Measurements from ENCODE around the gene CHAC1.

DNA sequence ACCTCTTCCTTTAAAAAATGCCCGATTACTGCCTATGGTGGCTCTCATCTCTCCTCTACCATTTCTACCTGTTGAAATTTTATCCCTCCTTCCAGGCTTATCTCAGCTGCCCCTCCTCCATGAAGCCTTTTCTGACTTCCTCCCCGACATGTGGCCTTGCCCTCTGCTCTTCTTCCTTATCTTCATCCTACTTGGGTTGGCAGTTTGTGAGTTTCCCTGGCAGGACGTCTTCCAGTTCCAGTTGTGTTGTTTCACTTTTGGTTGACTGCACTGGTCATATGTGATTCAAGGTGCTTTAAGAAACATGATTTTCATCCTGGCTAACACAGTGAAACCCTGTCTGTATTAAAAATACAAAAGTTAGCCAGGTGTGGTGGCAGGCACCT lies 19.8 kb upstream of the CHAC1 start:
- TF ChIP-seq GFI1 (CRISPR knock-in tag; IDR thresholded peaks at IDR 0.05; ENCODE audit: borderline replicate concordance) (no peak), RAD21 (CRISPR knock-in tag; IDR thresholded peaks at IDR 0.05) (no peak), ATF7-NPFF (CRISPR knock-in tag; IDR thresholded peaks at IDR 0.05; ENCODE audit: low read depth) (no peak), RORA (CRISPR knock-in tag; IDR thresholded peaks at IDR 0.05) (no peak)
- TF ChIP-seq, protein P1, sequence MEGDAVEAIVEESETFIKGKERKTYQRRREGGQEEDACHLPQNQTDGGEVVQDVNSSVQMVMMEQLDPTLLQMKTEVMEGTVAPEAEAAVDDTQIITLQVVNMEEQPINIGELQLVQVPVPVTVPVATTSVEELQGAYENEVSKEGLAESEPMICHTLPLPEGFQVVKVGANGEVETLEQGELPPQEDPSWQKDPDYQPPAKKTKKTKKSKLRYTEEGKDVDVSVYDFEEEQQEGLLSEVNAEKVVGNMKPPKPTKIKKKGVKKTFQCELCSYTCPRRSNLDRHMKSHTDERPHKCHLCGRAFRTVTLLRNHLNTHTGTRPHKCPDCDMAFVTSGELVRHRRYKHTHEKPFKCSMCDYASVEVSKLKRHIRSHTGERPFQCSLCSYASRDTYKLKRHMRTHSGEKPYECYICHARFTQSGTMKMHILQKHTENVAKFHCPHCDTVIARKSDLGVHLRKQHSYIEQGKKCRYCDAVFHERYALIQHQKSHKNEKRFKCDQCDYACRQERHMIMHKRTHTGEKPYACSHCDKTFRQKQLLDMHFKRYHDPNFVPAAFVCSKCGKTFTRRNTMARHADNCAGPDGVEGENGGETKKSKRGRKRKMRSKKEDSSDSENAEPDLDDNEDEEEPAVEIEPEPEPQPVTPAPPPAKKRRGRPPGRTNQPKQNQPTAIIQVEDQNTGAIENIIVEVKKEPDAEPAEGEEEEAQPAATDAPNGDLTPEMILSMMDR (CRISPR knock-in tag; IDR thresholded peaks at IDR 0.05) = no peak
- TF ChIP-seq, protein P2, sequence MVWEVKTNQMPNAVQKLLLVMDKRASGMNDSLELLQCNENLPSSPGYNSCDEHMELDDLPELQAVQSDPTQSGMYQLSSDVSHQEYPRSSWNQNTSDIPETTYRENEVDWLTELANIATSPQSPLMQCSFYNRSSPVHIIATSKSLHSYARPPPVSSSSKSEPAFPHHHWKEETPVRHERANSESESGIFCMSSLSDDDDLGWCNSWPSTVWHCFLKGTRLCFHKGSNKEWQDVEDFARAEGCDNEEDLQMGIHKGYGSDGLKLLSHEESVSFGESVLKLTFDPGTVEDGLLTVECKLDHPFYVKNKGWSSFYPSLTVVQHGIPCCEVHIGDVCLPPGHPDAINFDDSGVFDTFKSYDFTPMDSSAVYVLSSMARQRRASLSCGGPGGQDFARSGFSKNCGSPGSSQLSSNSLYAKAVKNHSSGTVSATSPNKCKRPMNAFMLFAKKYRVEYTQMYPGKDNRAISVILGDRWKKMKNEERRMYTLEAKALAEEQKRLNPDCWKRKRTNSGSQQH (CRISPR knock-in tag; IDR thresholded peaks at IDR 0.05; ENCODE audit: low read depth) = no peak
